Skin epidermis (tissue), 12 donors: Measurements from ENCODE around the gene LPO.

Experiments
- H3K27ac ChIP-seq, 21 experiments: fragments of 200-600 bp; sonication (generic) in 11 of 21; one replicate each; pipeline ENCODE4 v1.5.0; 2020; ENCODE audit warnings: mild to moderate bottlenecking in 3 of 21, inconsistent platforms in 2 of 21, moderate library complexity in 2 of 21
- H3K4me3 ChIP-seq, 7 experiments: fragments of 200-600 bp; sonication (generic) in 2 of 7; one replicate each; pipeline ENCODE4 v1.5.0; 2020; ENCODE audit warnings: inconsistent platforms in 2 of 7, mild to moderate bottlenecking in 2 of 7, moderate library complexity in 1 of 7

Gene LPO

DNA sequence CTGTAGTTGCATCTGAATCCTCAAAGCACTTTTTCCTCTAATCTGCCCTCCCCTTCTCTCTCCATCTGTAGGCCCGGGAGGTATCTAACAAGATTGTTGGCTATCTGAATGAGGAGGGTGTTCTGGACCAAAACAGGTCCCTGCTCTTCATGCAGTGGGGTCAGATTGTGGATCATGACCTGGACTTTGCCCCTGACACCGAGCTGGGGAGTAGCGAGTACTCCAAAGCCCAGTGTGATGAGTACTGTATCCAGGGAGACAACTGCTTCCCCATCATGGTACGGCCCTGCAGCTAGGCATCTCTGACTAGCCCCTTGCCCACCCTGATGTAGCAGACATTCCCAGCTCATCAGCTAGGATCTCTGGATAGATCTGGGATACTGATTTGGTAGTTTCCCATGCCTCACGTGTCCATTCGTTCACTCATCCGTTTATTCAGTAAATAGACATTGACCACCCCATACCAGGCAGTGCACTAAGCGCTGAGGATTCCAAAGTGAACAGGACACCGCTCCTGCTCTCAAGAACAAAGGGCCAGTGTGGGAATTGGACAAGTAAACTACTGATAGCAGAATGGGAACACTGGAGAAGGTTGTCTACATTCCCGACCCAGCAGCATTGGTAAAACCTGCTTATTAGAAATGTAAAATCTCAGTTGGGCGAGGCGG, 12.1 kb downstream of the LPO start:
- Histone ChIP-seq H3K4me3 (no peak overlapping the region), H3K27ac (no peak overlapping the region)

DNA sequence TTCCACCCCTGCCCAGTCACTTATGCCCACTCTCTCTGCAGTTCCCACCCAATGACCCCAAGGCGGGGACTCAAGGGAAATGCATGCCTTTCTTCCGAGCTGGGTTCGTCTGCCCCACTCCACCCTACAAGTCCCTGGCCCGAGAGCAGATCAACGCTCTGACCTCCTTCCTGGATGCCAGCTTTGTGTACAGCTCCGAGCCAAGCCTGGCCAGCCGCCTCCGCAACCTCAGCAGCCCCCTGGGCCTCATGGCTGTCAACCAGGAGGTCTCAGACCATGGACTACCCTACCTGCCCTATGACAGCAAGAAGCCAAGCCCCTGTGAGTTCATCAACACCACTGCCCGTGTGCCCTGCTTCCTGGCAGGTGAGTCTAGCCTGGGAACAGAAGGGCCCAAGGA, 13.8 kb downstream of the LPO start:
- Histone ChIP-seq H3K27ac (no peak overlapping the region), H3K4me3 (no peak overlapping the region)

DNA sequence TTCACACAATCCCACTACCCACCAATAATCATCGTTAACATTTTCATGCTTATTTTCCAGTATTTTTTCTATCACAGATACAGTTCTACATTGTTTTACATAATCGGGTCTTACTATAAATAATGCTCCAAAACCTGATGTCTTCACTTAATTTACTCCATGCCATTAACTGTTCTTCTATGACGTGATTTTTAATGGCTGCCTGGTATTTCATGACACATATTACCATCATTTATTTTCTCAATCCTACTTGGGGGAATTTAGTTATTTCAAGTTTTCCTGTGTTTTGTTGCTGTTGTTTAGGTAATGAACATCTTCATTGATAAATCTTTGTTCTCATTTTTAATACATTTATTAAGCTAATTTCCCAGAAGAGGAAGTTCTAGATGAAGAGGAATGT, 14.7 kb downstream of the LPO start:
- Histone ChIP-seq H3K4me3 (no peak overlapping the region), H3K27ac (no peak overlapping the region)

- Histone ChIP-seq H3K27ac (no peak overlapping the region), H3K4me3 (no peak overlapping the region)
Observed at GRCh38 chr17:58254803-58255202, 16.4 kb downstream of the LPO start.

DNA sequence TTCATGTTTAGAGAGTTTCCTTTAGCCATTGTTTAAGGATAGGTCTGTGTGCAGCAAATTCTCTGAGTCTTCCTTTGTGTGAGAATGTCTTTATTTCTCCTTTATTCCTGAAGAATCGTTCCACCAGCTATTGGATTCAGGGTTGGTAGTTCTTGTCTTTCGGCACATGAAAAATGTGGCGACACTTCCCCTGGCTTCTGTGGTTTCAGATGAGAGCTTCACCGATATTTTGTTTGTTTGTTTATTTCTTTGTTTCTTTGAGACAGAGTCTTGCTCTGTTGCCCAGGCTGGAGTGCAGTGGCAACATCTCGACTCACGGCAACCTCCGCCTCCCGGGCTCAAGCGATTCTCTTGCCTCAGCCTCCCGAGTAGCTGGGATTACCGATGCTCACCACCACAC, 23.8 kb downstream of the LPO start:
- H3K4me3 ChIP-seq = no peak overlapping the region
- no peak overlapping the region for H3K27ac ChIP-seq

- H3K4me3 ChIP-seq = no peak overlapping the region
Observed at GRCh38 chr17:58263773-58264172, 25.4 kb downstream of the LPO start.

DNA sequence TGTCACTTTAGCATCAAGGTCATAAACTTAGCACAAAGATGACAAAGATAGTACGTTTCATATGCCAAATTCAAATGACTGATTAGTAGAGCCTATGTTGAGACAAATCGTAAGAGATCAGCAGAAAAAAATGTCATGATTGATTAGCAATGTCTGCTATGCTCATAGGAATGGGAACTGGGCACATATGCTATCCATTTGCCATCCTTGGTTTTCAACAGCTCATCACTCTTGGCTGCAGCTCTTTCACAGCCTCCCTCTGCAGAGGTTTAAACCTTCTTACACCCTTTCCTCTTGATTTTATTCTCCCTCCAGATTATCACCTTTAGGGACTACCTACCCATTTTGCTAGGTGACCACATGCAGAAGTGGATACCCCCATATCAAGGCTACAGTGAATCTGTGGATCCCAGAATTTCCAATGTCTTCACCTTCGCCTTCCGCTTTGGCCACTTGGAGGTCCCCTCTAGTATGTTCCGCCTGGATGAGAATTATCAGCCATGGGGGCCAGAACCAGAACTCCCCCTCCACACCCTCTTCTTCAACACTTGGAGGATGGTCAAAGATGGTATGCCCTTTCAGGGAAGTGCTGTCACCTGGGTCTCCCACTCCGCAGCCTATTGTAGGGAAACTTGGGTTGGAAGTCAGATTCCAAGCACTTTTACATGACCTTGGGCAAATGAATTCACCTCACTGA, 26.2 kb downstream of the LPO start:
- no peak overlapping the region for H3K27ac ChIP-seq
- H3K4me3 ChIP-seq = no peak overlapping the region

More at GRCh38 chr17:58263773-58264172, 25.4 kb downstream of the LPO start:
- H3K27ac ChIP-seq = no peak overlapping the region

GRCh38 chr17:58265271-58265670, 26.9 kb downstream of the LPO start:
- Histone ChIP-seq H3K4me3 (no peak overlapping the region), H3K27ac (no peak overlapping the region)

- Histone ChIP-seq H3K4me3 (no peak overlapping the region), H3K27ac (no peak overlapping the region)
Observed at GRCh38 chr17:58265902-58266875, 27.8 kb downstream of the LPO start.

GRCh38 chr17:58267347-58268324, 29.3 kb downstream of the LPO start:
- Histone ChIP-seq H3K4me3 (no peak overlapping the region), H3K27ac (no peak overlapping the region)

GRCh38 chr17:58268326-58268725, 29.9 kb downstream of the LPO start:
- no peak overlapping the region for H3K27ac ChIP-seq
- H3K4me3 ChIP-seq = no peak overlapping the region

- no peak overlapping the region for H3K4me3 ChIP-seq
- H3K27ac ChIP-seq = no peak overlapping the region
Observed at GRCh38 chr17:58268774-58269556, 30.6 kb downstream of the LPO start.

- Histone ChIP-seq H3K4me3 (no peak overlapping the region), H3K27ac (no peak overlapping the region)
Observed at GRCh38 chr17:58269557-58270291, 31.3 kb downstream of the LPO start.

- no peak overlapping the region for H3K4me3 ChIP-seq
- H3K27ac ChIP-seq = no peak overlapping the region
Observed at GRCh38 chr17:58270476-58271215, 32.3 kb downstream of the LPO start.

DNA sequence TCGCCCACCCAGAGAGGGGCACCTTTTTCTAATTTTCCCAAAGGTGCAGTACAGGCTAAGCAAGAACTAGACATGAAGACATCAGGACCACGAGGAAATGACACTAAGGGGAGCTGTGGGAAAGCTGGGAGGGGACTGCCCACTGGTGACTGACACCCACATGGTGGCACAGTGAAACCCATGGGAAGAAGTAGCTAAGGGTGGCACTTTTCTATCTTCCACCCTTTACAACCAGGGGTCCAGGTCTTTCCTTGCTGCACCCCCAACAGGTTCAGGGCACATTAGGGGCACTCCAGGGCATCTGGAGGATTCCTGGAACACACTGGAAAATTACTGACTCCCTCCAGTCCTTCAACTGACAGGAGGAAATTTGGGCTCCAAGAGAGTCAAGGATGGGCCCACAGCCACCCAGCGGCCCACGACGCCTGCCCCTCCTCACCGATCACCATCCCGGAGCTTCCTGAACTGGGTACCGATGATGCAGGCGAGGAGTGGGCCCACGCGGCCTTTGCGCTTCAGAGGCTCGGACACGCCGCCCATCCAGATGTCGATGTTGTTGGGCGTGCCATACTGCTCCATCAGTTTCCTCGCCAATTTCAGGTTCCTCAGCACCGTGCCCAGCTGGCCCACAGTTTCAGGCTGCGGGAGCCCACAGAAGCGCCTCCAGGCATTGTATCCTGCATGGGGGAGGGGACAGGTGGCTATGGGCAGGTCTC, 33.0 kb downstream of the LPO start:
- H3K4me3 ChIP-seq = no peak overlapping the region
- H3K27ac ChIP-seq = no peak overlapping the region

DNA sequence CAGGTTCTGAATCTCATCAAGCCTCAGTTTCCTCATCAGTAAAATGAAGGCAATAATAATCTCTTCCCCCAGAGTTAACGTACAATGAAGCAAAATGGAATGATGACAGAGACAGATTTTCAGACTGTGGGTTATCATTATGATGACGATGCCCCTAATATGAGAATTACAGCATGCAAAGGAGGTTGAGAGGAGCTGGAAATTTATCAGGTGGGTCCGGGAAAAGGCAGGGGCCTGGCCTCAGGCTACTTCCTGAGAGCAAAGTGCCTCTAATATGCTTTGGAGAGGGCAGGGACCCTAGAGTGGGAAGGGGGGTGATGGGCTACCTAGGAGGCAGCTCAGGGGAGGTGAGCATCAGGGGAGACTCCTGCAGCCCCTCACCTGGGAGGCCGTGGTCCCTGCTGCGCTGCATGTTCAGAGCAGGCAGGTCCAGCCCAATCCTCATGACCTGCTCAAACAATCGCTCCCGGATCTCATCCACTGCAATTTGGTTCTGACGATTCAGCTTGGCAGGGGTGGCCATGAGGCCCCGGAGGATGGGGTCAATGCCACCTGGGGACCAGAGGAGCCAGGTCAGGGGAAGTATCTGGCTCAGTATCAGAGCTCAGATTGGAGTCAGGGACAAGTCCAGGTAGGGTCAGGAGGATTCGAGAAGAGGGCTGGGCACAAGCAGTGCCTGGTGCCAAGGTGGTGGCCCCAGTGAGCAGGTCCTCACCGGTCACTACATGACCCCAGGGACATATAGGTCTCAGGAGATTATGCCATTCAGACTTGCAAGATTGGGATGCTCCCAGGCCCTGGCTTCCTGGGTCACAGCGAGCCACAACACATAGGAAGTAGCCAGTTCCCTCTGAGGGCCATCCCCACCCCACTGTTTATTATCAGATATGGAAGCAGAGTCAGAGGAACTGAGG, 34.2 kb downstream of the LPO start:
- no peak overlapping the region for H3K4me3 ChIP-seq
- no peak overlapping the region for H3K27ac ChIP-seq
